HG03095 (cell line): ENCODE measurements around the gene ZNF680.
"Not testable (repeated sequence)": the region's sequence is repeated elsewhere in the genome, so short reads cannot be mapped to it uniquely, and the experiment has no call there.

Experiments
- ATAC-seq: cut with Tn5 transposase; IDR thresholded peaks from one replicate; pipeline ENCODE4 v1.9.1; 2021; ENCODE audit warnings: moderate library complexity; ENCODE audit not compliant: unreplicated experiment

ZNF680 gene

DNA sequence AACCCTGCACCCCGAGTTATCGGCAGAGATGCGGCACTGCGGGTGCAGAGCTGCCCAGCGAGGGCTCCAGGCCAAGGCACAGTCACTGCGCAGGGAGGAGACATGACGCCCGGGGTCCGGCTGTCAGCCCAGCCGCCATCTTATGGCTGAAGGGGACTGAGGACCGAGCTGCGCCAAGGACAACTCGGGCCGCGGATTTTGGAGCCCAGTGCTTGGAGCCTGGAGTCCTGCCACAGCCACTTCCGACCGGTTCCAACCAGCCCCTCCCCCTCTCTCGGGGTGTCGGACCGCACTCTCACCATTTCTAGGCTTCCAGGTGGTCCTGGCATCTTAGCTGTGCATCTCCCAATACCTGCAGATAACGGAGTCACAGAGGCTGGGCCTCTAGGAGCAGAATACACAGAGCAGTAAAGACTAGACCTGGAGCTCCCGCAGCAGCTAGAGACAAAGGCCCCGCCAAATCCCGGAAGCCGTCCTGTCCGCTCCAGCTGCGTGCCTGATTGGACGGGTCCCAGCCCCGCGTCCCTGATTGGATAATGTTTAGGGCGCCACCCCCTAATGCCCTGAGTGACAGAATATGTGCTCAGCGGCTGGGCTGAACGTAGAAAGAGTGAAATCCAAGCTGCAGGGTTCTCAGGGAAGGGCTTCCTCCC is at the start of gene ZNF680:
ZNF680 (minus strand) TSS at position 446 of the 653 bp plus-strand sequence; CDS start at position 329, 117 bp downstream.
- peak; percentile 100 for ATAC-seq

DNA sequence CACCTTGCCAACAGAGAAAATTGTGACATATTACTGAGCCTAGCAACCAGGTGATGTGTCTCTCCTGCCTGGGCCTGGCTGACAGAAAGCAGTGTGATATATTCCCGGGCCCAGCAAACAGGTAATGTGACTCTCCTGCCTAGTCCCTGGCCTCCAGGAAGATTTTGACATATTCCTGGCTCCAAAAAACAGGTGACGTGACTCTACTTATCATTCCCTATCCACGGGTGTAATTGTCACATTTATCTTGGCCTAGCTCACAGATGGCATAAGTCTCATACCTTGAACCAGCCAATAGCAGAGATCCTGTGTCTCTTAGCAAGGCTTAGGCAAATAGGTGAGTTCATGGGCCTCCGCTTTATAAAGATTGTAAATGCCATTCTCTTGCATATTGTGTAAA is 49.6 kb upstream of the ZNF680 start:
- no peak for ATAC-seq

DNA sequence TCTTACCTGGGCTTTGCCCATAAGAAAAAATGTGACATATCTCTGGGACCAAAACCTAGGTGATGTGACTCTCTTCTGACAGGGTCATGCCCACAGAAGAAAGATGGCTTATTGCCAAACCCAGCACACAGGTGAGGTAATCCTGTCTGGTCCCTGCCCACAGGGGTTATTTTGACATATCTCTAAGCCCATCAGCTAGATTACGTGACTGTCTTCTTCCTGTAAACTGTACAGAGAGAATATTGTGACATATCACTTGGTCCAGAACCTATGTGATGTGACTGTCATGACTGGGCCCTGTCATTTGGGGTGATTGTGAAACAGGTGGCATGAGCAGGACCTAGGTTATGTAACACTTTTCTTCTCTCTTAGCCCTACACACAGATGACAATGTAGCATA is 48.8 kb upstream of the ZNF680 start:
- no peak for ATAC-seq

DNA sequence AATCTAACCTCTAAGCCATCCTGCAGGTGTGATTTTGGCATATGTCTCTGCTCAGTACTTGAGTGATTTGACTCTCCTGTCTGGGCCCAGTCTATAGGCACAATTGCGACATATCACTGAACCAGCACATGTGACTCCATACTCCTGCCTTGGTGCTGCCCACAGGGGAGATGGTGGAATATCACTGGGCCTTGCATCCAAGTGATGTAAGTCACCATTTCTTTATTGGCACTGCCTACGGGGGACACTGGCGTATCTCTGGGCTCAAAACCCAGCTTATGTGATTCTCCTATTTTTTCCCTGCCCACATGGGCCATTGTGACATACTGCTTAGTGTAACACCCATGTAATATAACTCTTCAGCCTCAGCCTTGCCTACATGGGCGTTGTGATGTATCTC is 48.1 kb upstream of the ZNF680 start:
- no peak for ATAC-seq

DNA sequence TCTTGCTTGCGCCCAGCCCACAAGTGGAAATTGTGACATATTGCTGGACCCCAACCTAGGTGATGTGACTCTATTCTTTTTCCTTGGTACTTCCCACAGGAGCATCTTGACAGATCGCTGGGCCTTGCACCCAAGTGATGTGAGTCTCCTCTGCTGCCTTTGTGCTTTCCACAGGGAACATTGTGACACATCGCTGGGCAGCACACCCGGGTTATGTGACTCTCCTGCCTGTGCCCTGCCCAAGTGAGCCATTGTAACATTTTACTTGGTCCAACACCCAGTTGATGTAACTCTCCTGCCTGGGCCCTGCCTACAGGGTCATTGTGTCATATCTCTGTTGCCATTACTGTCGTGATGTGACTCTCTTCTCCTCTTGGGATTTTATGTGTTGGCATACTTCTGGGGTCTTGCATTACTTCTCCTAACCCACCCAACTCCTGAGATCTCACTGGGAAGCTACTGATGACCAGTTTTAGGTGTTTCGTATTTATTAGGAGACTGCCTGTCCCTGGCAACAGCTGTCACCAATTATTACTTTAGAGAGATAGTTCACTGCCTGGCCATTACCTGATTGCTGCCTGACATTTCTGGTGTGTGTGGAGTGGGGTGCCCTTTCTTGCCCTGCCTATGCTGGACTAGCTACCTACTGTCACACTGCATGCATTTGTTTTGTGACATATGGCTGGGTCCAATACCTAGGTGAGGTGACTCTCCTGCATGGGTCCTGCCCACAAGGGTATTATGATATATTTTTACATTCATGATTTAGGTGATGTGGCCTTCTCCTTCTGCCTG is 45.4 kb upstream of the ZNF680 start:
- ATAC-seq, result no peak

DNA sequence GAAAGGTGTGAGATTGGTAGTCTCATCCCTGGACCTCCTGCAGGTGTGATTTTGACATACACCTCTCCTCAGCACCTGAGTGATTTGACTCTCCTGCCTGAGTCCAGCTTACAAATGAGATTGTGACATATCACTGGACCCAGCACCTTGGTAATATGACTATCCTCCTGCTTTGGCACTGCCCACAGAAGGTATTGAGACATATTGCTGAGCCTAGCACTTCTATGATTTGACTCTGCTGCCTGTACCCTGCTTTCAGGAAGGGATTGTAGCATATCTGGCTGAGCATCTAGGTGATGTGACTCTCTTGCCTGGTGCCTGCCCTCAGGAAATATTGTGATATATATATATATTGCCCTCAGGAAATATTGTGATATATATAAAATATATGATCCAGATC is 43.5 kb upstream of the ZNF680 start:
- no peak for ATAC-seq

DNA sequence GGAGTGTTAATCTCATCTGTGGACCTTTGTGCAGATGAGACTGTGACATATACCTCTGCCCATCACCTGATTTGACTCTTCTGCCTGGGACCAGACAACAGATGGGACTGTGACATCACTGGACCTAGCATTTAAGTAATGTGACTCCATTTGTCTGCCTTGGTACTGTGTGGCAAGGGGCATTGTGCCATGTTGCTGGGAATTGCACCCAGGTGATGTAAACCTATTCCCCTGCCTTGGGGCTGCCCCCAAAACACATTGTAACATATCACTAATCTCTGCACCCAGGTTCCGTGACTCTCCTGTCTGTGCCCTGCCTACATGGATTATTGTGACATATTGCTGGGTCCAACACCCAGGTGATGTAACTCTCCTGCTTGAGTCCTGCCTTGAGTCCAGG is 40.4 kb upstream of the ZNF680 start:
- ATAC-seq, result no peak

DNA sequence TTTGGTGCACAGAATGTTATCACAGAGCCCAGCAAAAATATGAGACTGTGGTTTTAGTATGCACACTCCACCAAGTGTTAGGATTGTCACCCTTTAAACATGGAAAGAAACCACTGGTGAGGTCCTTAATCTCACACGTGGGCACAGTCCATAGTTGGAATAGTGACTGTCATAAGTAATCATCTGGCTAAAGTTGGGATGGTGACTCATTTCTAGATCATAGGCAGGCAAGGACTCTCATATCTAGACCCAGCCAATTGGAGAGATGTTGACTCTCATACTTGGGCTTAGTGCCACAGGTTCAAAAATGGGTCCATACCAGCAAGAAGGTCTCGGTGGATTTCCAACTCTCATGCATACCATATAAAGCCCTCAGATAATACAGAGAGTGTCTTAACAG is 39.6 kb upstream of the ZNF680 start:
- no peak for ATAC-seq

DNA sequence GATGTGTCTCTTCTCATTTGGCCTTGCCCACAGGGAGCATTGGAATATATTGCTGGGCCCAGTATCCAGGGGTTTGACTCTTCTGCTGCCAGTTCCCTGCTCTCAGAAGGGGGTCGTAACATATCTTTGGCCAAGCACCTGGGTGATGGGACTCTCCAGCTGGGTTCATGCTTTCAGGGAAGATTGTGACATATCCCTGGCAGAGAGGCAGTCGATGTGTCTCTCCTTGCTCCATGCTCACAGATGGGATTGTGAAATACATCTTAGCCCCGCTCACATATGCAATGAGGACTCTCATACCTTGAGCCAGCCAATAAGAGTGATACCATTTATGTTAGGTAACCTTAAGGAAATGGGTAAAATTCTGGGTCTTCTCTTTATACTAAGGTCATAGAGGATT is 39.2 kb upstream of the ZNF680 start:
- no peak for ATAC-seq

DNA sequence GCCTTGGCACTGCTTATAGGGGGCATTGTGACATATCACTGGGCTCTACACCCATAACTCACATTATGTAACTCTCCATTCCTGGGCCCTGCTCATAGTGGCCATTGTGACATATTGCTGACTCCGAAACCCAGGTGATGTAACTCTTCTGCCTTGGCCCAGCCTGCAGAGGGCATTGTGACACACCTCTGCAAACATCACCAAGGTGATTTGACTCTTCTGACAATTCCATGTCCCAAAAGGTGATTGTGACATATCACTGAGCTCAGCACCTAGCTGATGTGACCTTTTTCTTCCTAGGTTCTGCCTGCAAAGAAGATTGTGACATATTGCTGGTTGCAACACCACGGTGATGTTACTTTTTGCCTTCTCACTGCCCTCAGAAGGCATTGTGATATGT is 36.5 kb upstream of the ZNF680 start:
- no peak for ATAC-seq

DNA sequence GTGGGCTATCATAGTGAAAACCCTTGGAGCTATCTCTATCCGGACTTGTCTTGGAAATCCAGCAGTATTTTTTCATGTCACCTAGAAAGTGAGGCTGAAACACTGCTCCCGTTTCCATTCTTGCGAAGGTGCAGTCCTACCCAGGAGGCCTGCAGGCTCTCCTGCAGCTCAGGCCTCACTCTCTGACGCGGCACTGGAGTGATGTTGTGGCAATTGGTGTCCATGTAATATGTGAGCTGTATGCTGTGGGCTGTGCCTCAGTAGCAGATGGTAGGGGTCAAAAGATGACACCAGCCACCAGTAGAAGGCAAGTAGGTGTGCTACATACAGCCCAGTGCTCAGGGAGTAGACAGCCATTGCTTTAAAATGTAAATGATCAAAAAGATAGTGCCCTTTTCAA is 28.1 kb upstream of the ZNF680 start:
- no peak for ATAC-seq

DNA sequence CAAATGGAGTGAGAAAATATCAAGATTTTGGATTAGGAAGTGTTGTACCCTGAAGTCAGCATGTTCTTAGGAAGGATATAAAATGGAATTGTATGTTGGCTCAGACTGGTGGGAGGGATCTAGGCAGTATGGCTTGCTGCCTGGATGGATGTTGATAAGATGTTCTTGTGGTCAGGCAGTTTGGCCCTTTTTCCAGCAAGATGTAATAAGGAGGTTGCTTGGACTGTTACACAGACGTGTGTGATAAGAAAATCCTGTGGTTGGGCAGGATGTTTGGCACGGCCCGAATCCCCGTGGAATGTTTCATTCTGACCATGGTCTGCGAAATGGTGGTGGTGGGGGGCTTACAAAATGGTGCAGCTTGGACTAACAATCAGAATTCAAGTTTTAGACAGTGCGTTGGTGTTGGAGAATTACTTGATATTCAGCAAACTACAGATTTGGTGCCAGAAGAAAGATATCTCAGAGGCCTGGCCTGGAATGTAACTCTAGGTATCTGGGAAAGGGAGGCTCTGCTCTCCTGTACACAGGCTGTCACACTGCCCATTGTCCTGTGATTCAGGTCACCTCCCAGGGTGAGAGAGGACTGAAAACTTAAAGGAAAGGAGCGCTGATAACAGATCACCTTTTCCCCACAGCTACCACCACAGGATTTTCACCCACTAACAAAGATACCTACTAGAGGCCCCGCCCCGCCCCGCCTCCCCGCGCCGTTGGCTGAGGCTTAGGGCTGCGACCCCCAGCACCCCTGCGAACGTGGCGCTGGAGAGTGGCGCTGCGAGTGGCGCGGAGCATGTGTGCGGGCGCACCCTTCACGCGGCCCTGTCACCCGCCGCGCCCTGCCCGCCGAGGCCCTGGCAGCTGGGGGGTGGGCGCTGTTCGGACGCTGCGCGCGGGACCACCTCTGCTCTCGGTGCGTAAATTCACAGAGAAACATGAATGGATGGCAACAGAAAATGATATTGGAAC is 19.3 kb upstream of the ZNF680 start:
- ATAC-seq, result no peak

DNA sequence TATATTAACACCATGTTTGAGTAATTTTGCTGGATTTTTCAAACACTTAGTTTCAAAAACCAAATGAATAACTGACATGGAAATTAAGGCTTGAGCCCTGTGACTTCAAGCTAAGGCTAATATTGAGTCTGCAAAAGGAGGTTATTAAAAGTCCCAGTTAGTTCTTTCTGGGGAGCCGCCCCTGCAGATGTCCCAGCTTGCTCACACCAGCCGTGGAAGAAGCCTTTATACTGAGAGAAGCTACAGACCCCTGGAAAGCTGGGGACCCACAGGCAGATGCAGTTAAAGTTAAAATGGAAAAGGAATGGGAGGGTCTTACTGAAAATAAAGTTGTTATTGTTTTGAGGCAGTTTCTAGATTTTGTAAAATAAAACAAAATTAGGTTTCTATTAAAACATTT is 18.5 kb upstream of the ZNF680 start:
- ATAC-seq, result no peak

DNA sequence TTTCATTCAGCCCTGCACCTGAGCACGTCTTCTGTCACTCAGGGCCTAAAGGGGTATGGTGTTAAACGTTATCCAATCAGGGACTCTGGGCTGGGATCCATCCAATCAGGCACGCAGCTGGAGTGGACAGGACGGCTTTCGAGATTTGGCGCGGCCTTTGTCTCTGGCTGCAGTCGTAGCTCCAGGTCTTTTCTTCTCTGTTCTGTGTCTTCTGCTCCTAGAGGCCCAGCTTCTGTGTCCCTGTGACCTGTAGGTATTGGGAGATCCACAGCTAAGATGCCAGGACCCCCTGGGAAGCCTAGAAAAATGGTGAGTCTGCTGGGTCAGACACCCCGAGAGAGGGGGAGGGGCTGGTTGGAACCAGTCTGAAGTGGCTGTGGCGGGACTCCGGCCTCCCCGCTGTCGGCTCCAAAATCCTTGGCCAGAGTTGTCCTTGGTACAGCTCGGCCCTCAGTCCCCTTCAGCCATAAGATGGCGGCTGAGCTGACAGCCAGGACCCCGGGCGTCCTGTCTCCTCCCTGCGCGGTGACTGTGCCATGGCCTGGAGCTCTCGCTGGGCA is 11.7 kb upstream of the ZNF680 start:
- ATAC-seq, result no peak

DNA sequence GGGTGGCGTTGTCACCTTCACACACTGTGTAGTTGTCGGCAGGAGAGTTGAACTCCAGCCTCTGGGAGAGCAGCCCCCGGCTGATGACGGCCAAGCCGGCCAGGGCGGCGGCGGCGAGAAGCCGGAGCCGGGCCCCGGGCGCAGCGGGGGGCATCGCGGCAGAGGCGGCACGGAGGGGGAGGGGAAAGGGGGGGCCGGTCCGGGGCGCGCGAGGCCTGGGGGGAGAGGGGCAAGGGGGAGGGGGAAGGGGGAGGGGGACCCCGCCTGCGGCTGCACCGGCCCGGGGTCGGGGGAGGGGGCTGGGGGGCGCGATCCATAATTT is 7.4 kb upstream of the ZNF680 start:
- not testable (repeated sequence) for ATAC-seq

DNA sequence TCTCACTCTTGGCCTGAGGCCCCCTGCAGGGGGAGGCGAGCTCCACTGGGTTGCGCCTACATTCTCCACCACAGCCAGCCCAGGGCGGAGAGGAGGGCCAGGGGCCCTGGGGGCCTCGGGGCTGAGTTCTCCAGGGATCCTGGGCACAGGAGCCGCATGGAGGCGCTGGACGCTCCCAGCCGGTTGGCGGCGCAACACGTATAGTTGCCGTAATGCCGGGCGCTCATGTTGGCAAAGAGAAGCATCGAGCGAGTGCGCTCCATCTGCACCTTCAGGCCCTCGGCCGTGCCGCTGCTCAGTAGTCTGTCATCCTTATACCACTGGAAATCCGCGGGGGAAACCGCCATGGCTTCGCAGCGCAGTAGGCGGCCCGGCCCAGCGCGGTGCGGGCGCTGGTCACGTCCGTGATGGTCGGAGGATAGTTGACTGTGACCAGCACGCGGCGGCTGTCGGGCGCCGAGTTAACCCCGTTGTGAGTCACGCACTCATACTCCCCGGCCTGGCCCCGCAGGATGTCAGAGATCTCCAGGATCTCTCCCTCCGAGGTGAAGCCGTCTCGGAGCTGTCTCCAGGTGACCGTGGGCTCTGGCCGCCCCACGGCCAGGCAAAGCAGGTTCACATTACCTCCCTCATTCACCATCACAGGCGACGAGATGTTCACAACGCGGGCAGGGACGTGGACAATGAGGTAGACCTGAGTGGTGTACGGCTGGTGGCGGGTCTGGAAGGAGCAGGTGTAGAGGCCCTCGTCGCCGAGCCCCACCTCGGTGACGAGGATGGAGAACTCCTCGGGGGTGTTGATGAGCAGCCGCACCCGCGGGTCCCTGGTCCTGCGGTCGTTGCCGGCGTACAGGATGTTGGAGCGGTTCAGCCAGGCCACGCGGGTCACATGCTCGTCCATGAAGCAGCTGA is 6.8 kb upstream of the ZNF680 start:
- ATAC-seq, result not testable (repeated sequence)

DNA sequence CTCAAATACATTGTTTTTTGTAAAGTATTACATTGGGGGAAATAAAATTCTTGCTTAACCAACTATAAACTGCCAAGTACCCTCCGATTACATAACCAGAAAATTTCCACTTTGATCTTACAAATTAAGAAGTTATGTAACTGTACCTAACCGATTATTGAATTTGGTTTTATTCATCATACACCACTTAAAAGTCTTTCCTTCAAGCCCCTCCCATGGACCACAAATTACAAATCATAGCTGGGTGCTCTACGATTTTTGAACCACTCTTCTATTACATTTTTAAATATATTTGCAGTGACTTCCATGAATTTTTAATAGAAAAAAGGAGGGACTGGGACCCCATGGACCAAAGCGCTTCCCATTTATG is 630 bp downstream of the ZNF680 start:
- ATAC-seq, result no peak

DNA sequence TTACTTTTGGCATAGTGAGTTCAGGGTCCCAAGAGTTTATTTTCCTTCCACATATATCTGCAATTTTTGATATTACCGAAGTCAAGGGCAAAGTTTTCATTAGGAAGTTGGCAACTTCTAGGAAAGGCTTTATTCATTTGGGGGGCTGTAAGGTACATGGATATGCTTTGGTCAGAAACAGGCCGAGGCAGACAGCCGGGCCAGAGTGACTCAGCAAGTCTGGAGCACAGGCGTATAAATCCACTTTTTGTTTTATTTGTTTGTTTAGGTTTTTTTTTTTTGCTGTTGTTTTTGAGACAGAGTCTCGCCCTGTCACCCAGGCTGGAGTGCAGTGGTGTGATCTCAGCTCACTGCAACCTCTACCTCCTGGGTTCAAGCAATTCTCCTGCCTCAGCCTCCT is 3.7 kb downstream of the ZNF680 start:
- no peak for ATAC-seq

DNA sequence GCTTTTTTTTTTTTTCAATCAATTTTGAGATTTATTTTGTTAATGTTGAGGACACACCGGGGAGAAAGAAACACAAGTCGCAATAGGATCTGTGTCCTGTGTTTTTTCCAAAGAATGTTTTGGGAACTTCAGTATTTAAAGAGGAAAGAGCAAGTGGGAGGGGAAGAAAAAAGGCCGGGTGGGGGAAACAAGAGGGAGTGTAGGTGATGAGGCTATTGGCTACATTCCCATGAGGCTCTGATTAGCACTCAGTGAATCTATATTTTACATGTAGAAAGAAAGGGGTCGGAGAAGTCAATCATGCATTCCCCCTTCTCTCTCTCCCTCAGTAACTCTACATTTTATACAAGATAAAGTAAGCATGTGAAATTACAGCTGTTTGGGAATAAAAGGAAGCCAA is 4.1 kb downstream of the ZNF680 start:
- ATAC-seq, result no peak

DNA sequence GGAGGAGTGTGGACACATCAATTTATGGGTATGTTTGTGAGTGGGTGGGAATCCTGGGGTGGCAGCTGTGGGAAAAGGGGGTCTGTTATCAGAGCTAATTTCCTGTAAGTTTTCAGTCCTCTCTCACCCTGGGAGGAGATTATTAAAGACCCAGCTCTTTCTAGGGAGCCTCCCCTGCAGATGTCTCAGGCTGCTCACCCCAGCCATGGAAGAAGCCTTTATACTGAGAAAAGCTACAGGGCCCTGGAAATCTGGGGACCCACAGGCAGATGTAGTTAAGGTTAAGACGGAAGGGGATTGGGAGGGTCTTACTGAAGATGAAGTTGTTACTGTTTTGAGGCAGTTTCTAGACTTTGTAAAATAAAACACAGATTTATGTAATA is 4.6 kb downstream of the ZNF680 start:
- ATAC-seq, result no peak
